ENCODE measurements around the gene RIF1. TPM values are rescaled to one million over a fixed set of nuclear protein-coding genes. Genes with fewer than 3 reads are reported as not detected.

RIF1 gene
- total RNA-seq, 4 donors from 2014 or later = 10.8 to 43.2 (median 17.9) TPM

DNA sequence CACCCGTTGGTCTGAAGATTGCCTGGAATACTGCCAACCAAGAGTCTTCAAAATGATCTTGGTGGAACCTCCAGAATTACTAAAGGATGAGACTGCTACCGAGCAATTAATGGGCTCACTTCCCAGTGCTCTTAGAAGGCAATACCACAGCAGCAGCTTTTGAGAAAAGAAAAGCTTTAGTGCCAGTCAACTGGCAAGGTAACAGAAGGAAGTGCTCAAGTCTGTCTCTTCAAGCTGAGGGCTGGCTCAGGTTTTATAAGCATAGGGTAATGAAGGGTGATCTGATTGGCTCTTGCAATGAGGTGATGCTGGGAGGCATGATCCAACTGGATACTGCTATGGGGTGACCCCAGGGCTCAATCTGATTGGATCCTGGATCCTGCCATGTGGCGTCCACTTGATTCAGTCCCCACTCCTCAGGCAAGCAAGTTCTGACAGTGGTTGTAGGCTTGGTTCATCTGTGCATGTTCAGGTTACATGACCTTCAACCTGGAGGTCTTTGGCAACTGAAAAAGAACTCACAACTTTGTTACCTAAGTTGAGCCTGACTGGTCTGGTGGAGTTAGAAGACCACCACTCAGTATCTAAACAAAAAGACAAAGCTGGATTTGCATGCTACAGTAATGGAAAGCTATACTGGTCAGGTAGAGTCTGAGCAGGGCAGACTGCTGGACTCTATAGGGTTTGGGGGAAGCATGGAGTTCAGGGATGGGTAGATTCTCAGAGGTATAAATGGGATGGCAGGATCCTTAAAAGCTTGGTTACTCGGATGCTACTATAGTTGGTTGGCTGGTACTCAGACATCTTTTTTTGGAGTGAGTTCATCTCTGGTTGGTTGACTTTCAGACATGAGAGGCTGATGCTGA lies 14.0 kb upstream of the RIF1 start:
- WGBS, 2 donors (ENCODE audit: low coverage in 1 of 2) = 89 to 92% methylated on average over 2 to 4 of the region's 4 CpGs
- intact Hi-C loops (cut with DNase I; ENCODE audit: low total_unique reads) (no loop called here), in situ Hi-C loops (cut with MboI; ENCODE audit: low pct_ligation_motif_present in 1 of 4, low pct_unique_long_range_greater_than_20kb in 1 of 4, low sequenced_read_pairs in 3 of 4) (no loop called here)
- H3K36me3 ChIP-seq = no peaks in the 10 kb centered on the region
- H3K9me3 ChIP-seq = no peaks in the 10 kb centered on the region
- no peak for TF ChIP-seq POLR2AphosphoS5 (IDR thresholded peaks at IDR 0.05)
- TF ChIP-seq EP300 (IDR thresholded peaks at IDR 0.05; ENCODE audit: low read depth) = no peak
- TF ChIP-seq POLR2A (IDR thresholded peaks at IDR 0.05) = no peak
- no peaks in the 10 kb centered on the region for H3K4me1 ChIP-seq
- no peaks in the 10 kb centered on the region for H3K27me3 ChIP-seq
- H3K27ac ChIP-seq = no peak overlapping the region
- no peak for DNase-seq
- no peak overlapping the region for H3K4me3 ChIP-seq

DNA sequence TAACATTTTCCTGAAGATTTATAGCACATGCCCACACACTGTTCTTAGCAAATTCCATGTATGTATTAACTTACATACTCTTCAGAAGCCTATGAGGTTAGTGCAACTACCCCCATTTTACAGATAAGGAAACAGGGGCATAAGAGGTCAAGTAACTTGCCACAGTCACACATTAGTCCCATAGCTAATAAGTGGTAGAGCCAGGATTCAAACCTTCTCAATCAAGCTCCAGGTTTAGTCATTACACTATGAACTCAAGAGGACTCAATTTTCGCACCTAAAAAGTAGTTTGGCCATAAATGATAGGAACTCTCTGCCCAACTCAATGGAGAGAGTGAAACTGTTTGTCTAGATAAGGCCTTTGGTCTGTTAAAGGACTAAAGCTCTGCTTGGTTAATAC lies 9.7 kb upstream of the RIF1 start:
- in situ Hi-C loops (cut with MboI; ENCODE audit: low pct_ligation_motif_present in 1 of 4, low pct_unique_long_range_greater_than_20kb in 1 of 4, low sequenced_read_pairs in 3 of 4) = no loop called here
- H3K9me3 ChIP-seq = no peaks in the 10 kb centered on the region
- H3K4me3 ChIP-seq = no peak overlapping the region
- no peak overlapping the region for H3K27ac ChIP-seq
- no peaks in the 10 kb centered on the region for H3K36me3 ChIP-seq
- 89% methylated on average over 1 of the region's 1 CpG; no CpG with 5 or more reads in 1 of the 2 donors for WGBS, 2 donors (ENCODE audit: low coverage in 1 of 2)
- H3K4me1 ChIP-seq = no peaks in the 10 kb centered on the region
- TF ChIP-seq EP300 (IDR thresholded peaks at IDR 0.05; ENCODE audit: low read depth) (no peak), POLR2A (IDR thresholded peaks at IDR 0.05) (no peak), POLR2AphosphoS5 (IDR thresholded peaks at IDR 0.05) (no peak)
- TF ChIP-seq, protein P1, sequence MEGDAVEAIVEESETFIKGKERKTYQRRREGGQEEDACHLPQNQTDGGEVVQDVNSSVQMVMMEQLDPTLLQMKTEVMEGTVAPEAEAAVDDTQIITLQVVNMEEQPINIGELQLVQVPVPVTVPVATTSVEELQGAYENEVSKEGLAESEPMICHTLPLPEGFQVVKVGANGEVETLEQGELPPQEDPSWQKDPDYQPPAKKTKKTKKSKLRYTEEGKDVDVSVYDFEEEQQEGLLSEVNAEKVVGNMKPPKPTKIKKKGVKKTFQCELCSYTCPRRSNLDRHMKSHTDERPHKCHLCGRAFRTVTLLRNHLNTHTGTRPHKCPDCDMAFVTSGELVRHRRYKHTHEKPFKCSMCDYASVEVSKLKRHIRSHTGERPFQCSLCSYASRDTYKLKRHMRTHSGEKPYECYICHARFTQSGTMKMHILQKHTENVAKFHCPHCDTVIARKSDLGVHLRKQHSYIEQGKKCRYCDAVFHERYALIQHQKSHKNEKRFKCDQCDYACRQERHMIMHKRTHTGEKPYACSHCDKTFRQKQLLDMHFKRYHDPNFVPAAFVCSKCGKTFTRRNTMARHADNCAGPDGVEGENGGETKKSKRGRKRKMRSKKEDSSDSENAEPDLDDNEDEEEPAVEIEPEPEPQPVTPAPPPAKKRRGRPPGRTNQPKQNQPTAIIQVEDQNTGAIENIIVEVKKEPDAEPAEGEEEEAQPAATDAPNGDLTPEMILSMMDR (IDR thresholded peaks at IDR 0.05) = no peak
- DNase-seq = no peak
- no peaks in the 10 kb centered on the region for H3K27me3 ChIP-seq
- intact Hi-C loops (cut with DNase I; ENCODE audit: low total_unique reads) = no loop called here

DNA sequence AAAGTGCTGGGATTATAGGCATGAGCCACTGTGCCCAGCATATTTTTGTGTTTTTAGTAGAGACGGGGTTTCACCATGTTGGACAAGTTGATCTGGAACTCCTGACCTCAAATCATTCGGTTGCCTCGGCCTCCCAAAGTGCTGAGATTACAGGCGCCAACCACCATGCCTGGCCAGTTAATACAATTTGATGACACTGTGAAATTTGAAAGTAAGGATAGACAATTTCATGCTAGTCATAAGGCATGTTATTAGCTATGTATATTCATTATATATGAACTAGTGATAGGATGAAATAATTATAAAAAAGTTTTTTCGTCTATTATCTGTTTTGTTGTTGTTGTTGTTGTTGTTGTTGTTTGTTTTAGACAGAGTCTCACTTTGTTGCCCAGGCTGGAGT lies 8.6 kb upstream of the RIF1 start:
- H3K4me3 ChIP-seq = no peak overlapping the region
- H3K27me3 ChIP-seq = no peaks in the 10 kb centered on the region
- DNase-seq = no peak
- in situ Hi-C loops (cut with MboI; ENCODE audit: low pct_ligation_motif_present in 1 of 4, low pct_unique_long_range_greater_than_20kb in 1 of 4, low sequenced_read_pairs in 3 of 4) = no loop called here
- H3K9me3 ChIP-seq = no peaks in the 10 kb centered on the region
- intact Hi-C loops (cut with DNase I; ENCODE audit: low total_unique reads) = no loop called here
- no peaks in the 10 kb centered on the region for H3K4me1 ChIP-seq
- TF ChIP-seq EP300 (IDR thresholded peaks at IDR 0.05; ENCODE audit: low read depth) = no peak
- no peak for TF ChIP-seq POLR2AphosphoS5 (IDR thresholded peaks at IDR 0.05)
- TF ChIP-seq POLR2A (IDR thresholded peaks at IDR 0.05) = no peak
- TF ChIP-seq, protein P1 (IDR thresholded peaks at IDR 0.05) = no peak
- H3K36me3 ChIP-seq = no peaks in the 10 kb centered on the region
- 67 to 91% methylated on average over 1 to 5 of the region's 5 CpGs for WGBS, 2 donors (ENCODE audit: low coverage in 1 of 2)
- no peak overlapping the region for H3K27ac ChIP-seq

DNA sequence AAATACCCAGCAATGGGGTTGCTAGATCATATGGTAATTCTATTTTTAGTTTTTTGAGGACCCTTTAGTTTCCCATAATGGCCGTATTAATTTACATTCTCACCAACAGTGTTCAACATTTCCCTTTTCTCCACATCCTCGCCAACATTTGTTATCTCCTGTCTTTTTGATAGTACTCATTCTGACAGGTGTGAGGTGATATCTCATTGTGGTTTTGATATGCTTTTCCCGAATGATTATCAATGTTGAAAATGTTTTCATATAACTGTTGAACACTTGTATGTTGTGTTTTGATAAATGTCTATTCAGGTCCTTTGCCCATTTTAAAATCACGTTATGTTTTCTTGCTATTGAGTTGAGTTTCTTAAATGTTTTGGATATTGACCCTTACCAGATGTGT lies 5.8 kb upstream of the RIF1 start:
- Histone ChIP-seq H3K9me3 (no peaks in the 10 kb centered on the region), H3K27ac (no peak overlapping the region), H3K27me3 (no peaks in the 10 kb centered on the region), H3K4me3 (no peak overlapping the region), H3K36me3 (no peaks in the 10 kb centered on the region), H3K4me1 (no peaks in the 10 kb centered on the region)
- WGBS, 2 donors (ENCODE audit: low coverage in 1 of 2) = 73 to 89% methylated on average over 4 of the region's 4 CpGs
- intact Hi-C loops (cut with DNase I; ENCODE audit: low total_unique reads) = no loop called here
- in situ Hi-C loops (cut with MboI; ENCODE audit: low pct_ligation_motif_present in 1 of 4, low pct_unique_long_range_greater_than_20kb in 1 of 4, low sequenced_read_pairs in 3 of 4) = no loop called here
- TF ChIP-seq EP300 (IDR thresholded peaks at IDR 0.05; ENCODE audit: low read depth) = no peak
- TF ChIP-seq, protein P1 (IDR thresholded peaks at IDR 0.05) = no peak
- TF ChIP-seq POLR2A (IDR thresholded peaks at IDR 0.05) = no peak
- no peak for TF ChIP-seq POLR2AphosphoS5 (IDR thresholded peaks at IDR 0.05)
- DNase-seq = no peak

Data from transverse colon (tissue), 4 donors.